ENCODE measurements around the gene CLPTM1L.

Gene CLPTM1L

GRCh38 chr5:1359031-1359645 is 14.2 kb upstream of the CLPTM1L start:
- Histone ChIP-seq H3K36me3 (ENCODE audit: insufficient read depth, low read length) (no peaks in the 10 kb centered on the region), H3K27ac (no peak overlapping the region), H3K9ac (ENCODE audit: insufficient read length) (no peak overlapping the region), H3K4me3 (no peak overlapping the region), H3K9me3 (ENCODE audit: low read depth, low read length) (no peaks in the 10 kb centered on the region)
- TF ChIP-seq EZH2 (IDR thresholded peaks at IDR 0.05) (no peak), FOXP2 (optimal IDR thresholded peaks at IDR 0.05; ENCODE audit: control extremely low read depth, extremely low read length, insufficient read depth) (no peak), POLR2AphosphoS5 (IDR thresholded peaks at IDR 0.05; ENCODE audit: borderline replicate concordance, low read depth, low read length) (no peak)
- no peak for DNase-seq (ENCODE audit: low read depth, low spot score)

DNA sequence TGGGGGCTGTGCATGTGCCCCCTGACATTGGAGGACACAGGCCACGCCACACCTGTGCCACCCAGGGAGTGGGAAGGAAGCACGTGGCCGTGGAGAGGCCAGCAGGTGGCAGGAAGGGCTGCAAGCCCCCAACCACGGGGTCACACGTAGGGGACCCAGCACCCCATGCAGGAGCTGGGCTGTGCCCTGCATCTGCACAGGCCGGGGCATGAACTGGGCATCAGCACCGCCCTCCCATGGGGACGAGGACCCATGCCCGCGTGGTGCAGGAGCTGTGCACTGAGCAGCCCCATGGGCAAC is 13.8 kb upstream of the CLPTM1L start:
- DNase-seq (ENCODE audit: low read depth, low spot score), result no peak
- Histone ChIP-seq H3K4me3 (no peak overlapping the region), H3K9ac (ENCODE audit: insufficient read length) (no peak overlapping the region), H3K36me3 (ENCODE audit: insufficient read depth, low read length) (no peaks in the 10 kb centered on the region), H3K27ac (no peak overlapping the region), H3K9me3 (ENCODE audit: low read depth, low read length) (no peaks in the 10 kb centered on the region)
- TF ChIP-seq FOXP2 (optimal IDR thresholded peaks at IDR 0.05; ENCODE audit: control extremely low read depth, extremely low read length, insufficient read depth), result no peak
- TF ChIP-seq EZH2 (IDR thresholded peaks at IDR 0.05), result no peak
- TF ChIP-seq POLR2AphosphoS5 (IDR thresholded peaks at IDR 0.05; ENCODE audit: borderline replicate concordance, low read depth, low read length), result no peak

GRCh38 chr5:1357946-1358725 is 13.2 kb upstream of the CLPTM1L start:
- DNase-seq (ENCODE audit: low read depth, low spot score), result no peak
- no peak overlapping the region for H3K9ac ChIP-seq (ENCODE audit: insufficient read length)
- no peak overlapping the region for H3K27ac ChIP-seq
- H3K36me3 ChIP-seq (ENCODE audit: insufficient read depth, low read length), result no peaks in the 10 kb centered on the region
- H3K9me3 ChIP-seq (ENCODE audit: low read depth, low read length), result no peaks in the 10 kb centered on the region
- no peak for TF ChIP-seq EZH2 (IDR thresholded peaks at IDR 0.05)
- no peak for TF ChIP-seq FOXP2 (optimal IDR thresholded peaks at IDR 0.05; ENCODE audit: control extremely low read depth, extremely low read length, insufficient read depth)
- no peak for TF ChIP-seq POLR2AphosphoS5 (IDR thresholded peaks at IDR 0.05; ENCODE audit: borderline replicate concordance, low read depth, low read length)
- H3K4me3 ChIP-seq, result no peak overlapping the region

GRCh38 chr5:1356873-1357787 is 12.2 kb upstream of the CLPTM1L start:
- H3K9me3 ChIP-seq (ENCODE audit: low read depth, low read length), result no peaks in the 10 kb centered on the region
- H3K27ac ChIP-seq, result no peak overlapping the region
- H3K4me3 ChIP-seq, result no peak overlapping the region
- H3K9ac ChIP-seq (ENCODE audit: insufficient read length), result no peak overlapping the region
- DNase-seq (ENCODE audit: low read depth, low spot score), result no peak
- H3K36me3 ChIP-seq (ENCODE audit: insufficient read depth, low read length), result no peaks in the 10 kb centered on the region
- TF ChIP-seq POLR2AphosphoS5 (IDR thresholded peaks at IDR 0.05; ENCODE audit: borderline replicate concordance, low read depth, low read length), result no peak
- TF ChIP-seq FOXP2 (optimal IDR thresholded peaks at IDR 0.05; ENCODE audit: control extremely low read depth, extremely low read length, insufficient read depth), result no peak
- TF ChIP-seq EZH2 (IDR thresholded peaks at IDR 0.05), result no peak

GRCh38 chr5:1354576-1354975 is 9.7 kb upstream of the CLPTM1L start:
- no peak for TF ChIP-seq FOXP2 (optimal IDR thresholded peaks at IDR 0.05; ENCODE audit: control extremely low read depth, extremely low read length, insufficient read depth)
- no peak for TF ChIP-seq POLR2AphosphoS5 (IDR thresholded peaks at IDR 0.05; ENCODE audit: borderline replicate concordance, low read depth, low read length)
- TF ChIP-seq EZH2 (IDR thresholded peaks at IDR 0.05), result no peak
- Histone ChIP-seq H3K9ac (ENCODE audit: insufficient read length) (no peak overlapping the region), H3K36me3 (ENCODE audit: insufficient read depth, low read length) (no peaks in the 10 kb centered on the region), H3K4me3 (no peak overlapping the region), H3K9me3 (ENCODE audit: low read depth, low read length) (no peaks in the 10 kb centered on the region), H3K27ac (no peak overlapping the region)
- no peak for DNase-seq (ENCODE audit: low read depth, low spot score)

DNA sequence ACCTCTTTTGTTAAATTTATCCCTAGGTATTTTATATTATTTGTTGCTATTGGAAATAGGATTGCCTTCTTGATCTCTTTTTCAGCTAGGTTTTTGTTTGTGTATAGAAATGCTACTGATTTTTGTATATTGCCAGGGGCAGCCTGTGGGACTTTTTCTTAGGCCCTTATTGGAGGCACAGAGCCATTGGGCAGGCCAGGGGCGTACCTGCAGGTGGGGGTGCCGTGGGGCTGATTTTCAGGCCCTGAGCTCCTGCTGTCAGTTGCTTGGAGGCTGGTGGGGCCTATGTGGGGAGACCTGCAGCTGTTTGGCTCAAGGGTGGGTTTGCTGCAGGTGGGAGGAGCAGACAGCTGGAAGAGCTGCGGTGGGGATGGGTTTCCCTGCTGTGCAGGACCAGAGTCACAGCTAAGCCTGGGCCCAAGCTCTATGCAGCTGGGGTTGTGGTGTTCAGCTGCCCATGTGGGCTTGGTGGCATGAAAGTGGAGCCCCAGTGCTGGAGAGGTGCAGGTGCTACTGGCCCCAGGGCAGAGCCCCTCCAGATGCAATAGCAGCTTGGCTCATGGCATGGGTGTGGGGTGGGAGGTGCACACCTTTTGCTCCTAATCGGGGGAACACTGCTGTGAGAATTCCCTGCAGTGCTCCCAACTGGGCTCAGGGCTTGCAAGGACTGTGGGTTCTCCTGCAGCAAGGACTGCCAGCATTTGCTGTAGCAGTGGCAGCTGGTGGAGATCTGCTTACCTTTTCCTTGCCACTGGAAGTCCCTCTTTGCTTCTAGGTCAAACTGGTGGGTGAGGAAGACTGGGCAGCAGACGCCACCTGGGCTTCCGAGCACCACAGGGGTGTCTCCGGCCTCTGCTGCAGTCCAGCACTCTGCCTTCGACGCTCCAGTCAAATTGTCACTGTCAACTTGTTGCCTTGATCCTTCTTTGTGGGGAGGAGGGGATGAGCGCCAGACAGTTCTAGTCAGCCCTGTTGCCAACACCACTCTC is 7.6 kb upstream of the CLPTM1L start:
- Histone ChIP-seq H3K36me3 (ENCODE audit: insufficient read depth, low read length) (no peaks in the 10 kb centered on the region), H3K27ac (no peak overlapping the region), H3K4me3 (no peak overlapping the region), H3K9ac (ENCODE audit: insufficient read length) (no peak overlapping the region), H3K9me3 (ENCODE audit: low read depth, low read length) (no peaks in the 10 kb centered on the region)
- DNase-seq (ENCODE audit: low read depth, low spot score), result no peak
- TF ChIP-seq FOXP2 (optimal IDR thresholded peaks at IDR 0.05; ENCODE audit: control extremely low read depth, extremely low read length, insufficient read depth), result no peak
- no peak for TF ChIP-seq EZH2 (IDR thresholded peaks at IDR 0.05)
- no peak for TF ChIP-seq POLR2AphosphoS5 (IDR thresholded peaks at IDR 0.05; ENCODE audit: borderline replicate concordance, low read depth, low read length)

DNA sequence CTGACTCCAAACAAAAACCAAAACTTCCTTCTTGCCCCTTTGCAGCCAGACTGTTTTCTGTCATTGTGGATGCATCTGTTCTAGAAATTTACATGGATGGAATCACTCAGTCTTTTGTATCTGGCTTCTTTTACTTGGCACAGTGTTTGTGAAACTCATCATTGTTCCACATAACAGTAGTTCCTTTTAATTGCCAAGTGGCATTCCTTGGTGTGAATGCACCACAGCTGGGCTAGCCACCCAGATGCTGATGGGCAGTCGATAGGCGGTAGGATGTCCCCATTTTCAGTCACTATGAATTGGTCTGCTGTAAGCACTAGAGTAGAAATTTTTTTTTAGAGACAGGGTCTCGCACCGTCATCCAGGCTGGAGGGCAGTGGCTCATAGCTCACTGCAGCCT is 6.3 kb upstream of the CLPTM1L start:
- no peaks in the 10 kb centered on the region for H3K9me3 ChIP-seq (ENCODE audit: low read depth, low read length)

More for the DNA sequence above, 6.3 kb upstream of the CLPTM1L start:
- Histone ChIP-seq H3K27ac (no peak overlapping the region), H3K4me3 (no peak overlapping the region), H3K9ac (ENCODE audit: insufficient read length) (no peak overlapping the region), H3K36me3 (ENCODE audit: insufficient read depth, low read length) (no peaks in the 10 kb centered on the region)
- no peak for DNase-seq (ENCODE audit: low read depth, low spot score)
- no peak for TF ChIP-seq FOXP2 (optimal IDR thresholded peaks at IDR 0.05; ENCODE audit: control extremely low read depth, extremely low read length, insufficient read depth)
